Measurements from ENCODE around the gene TRIM32.

TRIM32 gene

GRCh38 chr9:116692616-116693015 is 5.5 kb downstream of the TRIM32 start:
- TF ChIP-seq CTCF (IDR thresholded peaks at IDR 0.05; ENCODE audit: low read depth, low read length) = no peak

GRCh38 chr9:116693233-116693731 is 6.2 kb downstream of the TRIM32 start:
- H3K4me3 ChIP-seq (ENCODE audit: low read depth, low read length) = no peak overlapping the region
- no peak for TF ChIP-seq CTCF (IDR thresholded peaks at IDR 0.05; ENCODE audit: low read depth, low read length)

More at GRCh38 chr9:116692616-116693015, 5.5 kb downstream of the TRIM32 start:
- H3K4me3 ChIP-seq (ENCODE audit: low read depth, low read length) = no peak overlapping the region

GRCh38 chr9:116694785-116695291 is 7.7 kb downstream of the TRIM32 start:
- TF ChIP-seq CTCF (IDR thresholded peaks at IDR 0.05; ENCODE audit: low read depth, low read length) = no peak
- H3K4me3 ChIP-seq (ENCODE audit: low read depth, low read length) = no peak overlapping the region

- H3K4me3 ChIP-seq (ENCODE audit: low read depth, low read length) = no peak overlapping the region
- TF ChIP-seq CTCF (IDR thresholded peaks at IDR 0.05; ENCODE audit: low read depth, low read length) = no peak
Measured at GRCh38 chr9:116695438-116695837, 8.3 kb downstream of the TRIM32 start.

- no peak for TF ChIP-seq CTCF (IDR thresholded peaks at IDR 0.05; ENCODE audit: low read depth, low read length)
- H3K4me3 ChIP-seq (ENCODE audit: low read depth, low read length) = no peak overlapping the region
Measured at GRCh38 chr9:116697362-116697761, 10.3 kb downstream of the TRIM32 start.

GRCh38 chr9:116697887-116698286 is 10.8 kb downstream of the TRIM32 start:
- no peak overlapping the region for H3K4me3 ChIP-seq (ENCODE audit: low read depth, low read length)
- no peak for TF ChIP-seq CTCF (IDR thresholded peaks at IDR 0.05; ENCODE audit: low read depth, low read length)

GRCh38 chr9:116700279-116700678 is 13.2 kb downstream of the TRIM32 start:
- no peak for TF ChIP-seq CTCF (IDR thresholded peaks at IDR 0.05; ENCODE audit: low read depth, low read length)
- no peak overlapping the region for H3K4me3 ChIP-seq (ENCODE audit: low read depth, low read length)
